Pancreas (tissue), 10 donors: ENCODE results near the gene SPR. TPM values are rescaled to one million over a fixed set of nuclear protein-coding genes. Genes with fewer than 3 reads are reported as not detected.

Source experiments
- ATAC-seq, 4 donors: fragments of 200-7000 bp; cut with Tn5 transposase; one replicate each; pipeline versions ENCODE4 v1.8.0 to v1.9.1; 2020; ENCODE audit warnings: mild to moderate bottlenecking in 4 of 4, moderate library complexity in 4 of 4
- DNase-seq, 6 donors: peaks; one replicate each; pipeline ENCODE4 v3.0.0-alpha.2; 2020
- FAIRE-seq: peaks from 2 replicates; lab custom pipeline; 2012; peaks lifted over from hg19 to GRCh38; lab: Jason Lieb, UNC
- H3K27ac ChIP-seq, 4 donors: fragments of 200-600 bp; sonication (generic); 1 replicate in 3 of 4; 2 replicates in 1 of 4; pipeline versions ENCODE4 v1.5.0 to v1.8.0; 2020
- H3K27me3 ChIP-seq, 4 donors: fragments of 200-600 bp; one replicate each; pipeline ENCODE4 v1.8.0; 2021
- H3K36me3 ChIP-seq, 3 donors: fragments of 200-600 bp; sonication (generic) in 1 of 3; one replicate each; pipeline versions ENCODE4 v1.5.0 to v1.8.0; 2020 to 2021
- H3K4me1 ChIP-seq, 3 donors: fragments of 200-600 bp; one replicate each; pipeline ENCODE4 v1.8.0; 2021
- H3K4me3 ChIP-seq, 4 donors: fragments of 200-600 bp; sonication (generic) in 2 of 4; one replicate each; pipeline versions ENCODE4 v1.5.0 to v1.8.0; 2020 to 2021
- H3K9me3 ChIP-seq, 4 donors: fragments of 200-600 bp; one replicate each; pipeline ENCODE4 v1.8.0; 2021
- whole genome bisulfite sequencing, 2 donors: extraction: QIAGEN DNeasy Blood & Tissue Kit; methylation state at CpG; one replicate each; pipeline ENCODE4 v1.1.7; 2013; 5-methylcytosine and 5-hydroxymethylcytosine counted together
- intact Hi-C, 3 donors: fragments of 100-400 bp; cut with DNase I; formaldehyde crosslinking; loops; one replicate each; pipeline versions ENCODE4 v1.11.1 to v1.14.2; 2022
- polyA plus RNA-seq, 2 donors: library from polyadenylated mRNA; stranded (reverse); fragments of 200-250 nt; gene quantifications; one replicate each; pipeline ENCODE4 v1.2.3, GENCODE V29; 2013
- total RNA-seq, 6 donors: library from RNA; stranded (reverse); fragmentation: NEBNext Ultra II Directional in 4 of 6; extraction: Animal tissue kit (Norgen Biotek cat#: 25700) in 4 of 6; gene quantifications; one replicate each; pipeline versions ENCODE4 v1.2.1 to v1.2.4, GENCODE V29; 2021 to 2023
- TF ChIP-seq, protein P1 (sequence below), 4 donors: fragments of 200-600 bp; sonication (generic) in 3 of 4; IDR thresholded peaks; one replicate each; pipeline versions ENCODE4 v1.5.0 to v1.8.0; 2021; ENCODE audit warnings: antibody characterized with exemption in 4 of 4
- donor health status: healthy with polysubstance abuse.
- donor health status: DM: no; HTN: no; CAD: no; lungs with moderate emphysema.
- donor health status: DM: no; HTN: no; CAD: no.
- donor health status: control.
- donor health status: control.
- donor health status: Bipolar disorder and iron deficiency.
- donor health status: DM: yes; HTN: yes; CAD: no.
- donor health status: DM: no; HTN: no; CAD: no.
- donor health status: DM: no; HTN: no; CAD: no.
- donor health status: DM: yes; HTN: yes; CAD: no.

SPR gene
- total and polyA plus RNA-seq, 8 donors = 31.3 to 47.8 (median 38.7) TPM

DNA sequence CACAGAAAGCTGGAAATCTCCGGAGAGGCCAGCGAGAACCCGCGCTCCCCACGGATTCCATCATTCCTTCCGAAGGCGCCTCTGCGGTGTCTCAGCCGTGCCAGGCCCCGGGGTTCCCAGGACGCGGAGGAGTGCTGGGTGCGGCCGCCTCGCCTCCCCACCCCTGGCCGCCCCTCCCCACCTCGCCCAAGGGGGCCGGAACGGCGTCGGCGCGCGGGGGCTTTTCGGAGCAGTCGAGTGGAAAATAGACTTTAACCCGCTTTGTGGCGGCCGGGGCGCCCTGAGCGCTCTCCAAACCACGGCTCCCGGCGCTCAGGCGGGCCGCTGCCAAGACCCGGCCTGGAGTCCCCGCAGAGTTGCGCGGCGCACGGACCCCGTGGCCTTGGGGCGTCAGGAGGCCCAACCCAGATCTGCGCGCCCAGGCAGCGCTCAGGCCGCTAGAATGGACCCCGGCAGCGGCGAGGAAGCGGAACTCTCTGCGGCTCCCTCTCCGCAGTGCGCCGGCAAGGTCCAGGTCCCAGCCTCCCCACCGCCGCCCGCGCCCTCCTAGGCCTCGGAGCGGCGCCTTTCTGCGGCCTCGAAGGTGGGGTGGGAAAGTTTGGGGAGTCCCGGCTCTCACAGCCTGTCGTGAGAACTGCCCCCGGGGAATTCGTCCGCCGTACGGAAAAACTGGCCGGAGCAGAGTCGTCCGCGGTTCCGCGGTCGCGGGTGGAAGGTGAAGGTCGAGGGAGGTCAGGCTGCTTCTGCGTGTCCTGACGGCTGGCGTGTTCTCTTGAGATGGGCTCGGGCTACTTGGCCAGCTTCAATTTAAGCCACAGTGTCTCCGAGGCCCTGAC is 28.9 kb downstream of the SPR start:
- ATAC-seq = peak; percentile 82 to 88 (median 84)
- Histone ChIP-seq H3K9me3 (no peaks in the 10 kb centered on the region), H3K36me3 (no peaks in the 10 kb centered on the region), H3K27ac (no peak overlapping the region), H3K4me3 (peak overlapping the region; percentile 14 to 63 (median 38)), H3K27me3 (peaks cover 0 to 48% (median 15%) of the 10 kb centered on the region in 4 donors), H3K4me1 (peaks cover 4 to 8% (median 7%) of the 10 kb centered on the region in 3 donors)
- FAIRE-seq = no peak
- 6 to 7% methylated on average over 67 to 86 of the region's 86 CpGs for WGBS, 2 donors
- peak; percentile 62 to 91 (median 74) for DNase-seq
- TF ChIP-seq, protein P1, sequence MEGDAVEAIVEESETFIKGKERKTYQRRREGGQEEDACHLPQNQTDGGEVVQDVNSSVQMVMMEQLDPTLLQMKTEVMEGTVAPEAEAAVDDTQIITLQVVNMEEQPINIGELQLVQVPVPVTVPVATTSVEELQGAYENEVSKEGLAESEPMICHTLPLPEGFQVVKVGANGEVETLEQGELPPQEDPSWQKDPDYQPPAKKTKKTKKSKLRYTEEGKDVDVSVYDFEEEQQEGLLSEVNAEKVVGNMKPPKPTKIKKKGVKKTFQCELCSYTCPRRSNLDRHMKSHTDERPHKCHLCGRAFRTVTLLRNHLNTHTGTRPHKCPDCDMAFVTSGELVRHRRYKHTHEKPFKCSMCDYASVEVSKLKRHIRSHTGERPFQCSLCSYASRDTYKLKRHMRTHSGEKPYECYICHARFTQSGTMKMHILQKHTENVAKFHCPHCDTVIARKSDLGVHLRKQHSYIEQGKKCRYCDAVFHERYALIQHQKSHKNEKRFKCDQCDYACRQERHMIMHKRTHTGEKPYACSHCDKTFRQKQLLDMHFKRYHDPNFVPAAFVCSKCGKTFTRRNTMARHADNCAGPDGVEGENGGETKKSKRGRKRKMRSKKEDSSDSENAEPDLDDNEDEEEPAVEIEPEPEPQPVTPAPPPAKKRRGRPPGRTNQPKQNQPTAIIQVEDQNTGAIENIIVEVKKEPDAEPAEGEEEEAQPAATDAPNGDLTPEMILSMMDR (IDR thresholded peaks at IDR 0.05) = no peak
- intact Hi-C loops = no loop called here

DNA sequence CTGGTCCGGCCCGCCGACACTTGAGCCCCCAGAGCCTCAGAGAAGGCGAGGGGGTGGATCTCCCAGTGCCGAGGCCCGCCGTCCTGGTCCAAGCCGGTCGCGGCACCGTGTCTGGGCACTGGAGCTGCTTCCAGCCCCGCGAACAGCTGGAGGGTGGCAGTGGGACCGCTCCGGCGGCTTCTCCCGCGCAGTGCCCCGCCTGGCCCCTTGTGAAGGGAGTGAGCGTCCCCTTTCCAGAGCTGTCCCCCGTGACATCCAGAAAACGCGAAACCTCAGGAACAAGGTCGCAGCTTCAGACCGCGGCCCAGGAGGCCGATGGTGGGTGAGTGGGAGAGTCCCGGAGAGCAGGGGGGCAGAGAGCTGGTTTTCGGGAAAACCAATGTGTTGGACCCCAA is 29.5 kb downstream of the SPR start:
- Histone ChIP-seq H3K27me3 (peaks cover 0 to 47% (median 14%) of the 10 kb centered on the region in 4 donors), H3K4me3 (peak overlapping the region; percentile 27 to 63 (median 42)), H3K4me1 (peaks cover 4 to 8% (median 7%) of the 10 kb centered on the region in 3 donors), H3K27ac (no peak overlapping the region), H3K9me3 (no peaks in the 10 kb centered on the region), H3K36me3 (no peaks in the 10 kb centered on the region)
- peak in 3 of 4 donors; percentile 3 to 29 (median 12) for ATAC-seq
- whole genome bisulfite sequencing, 2 donors = 19 to 20% methylated on average over 27 to 29 of the region's 29 CpGs
- intact Hi-C loops = no loop called here
- TF ChIP-seq, protein P1 (IDR thresholded peaks at IDR 0.05) = no peak
- FAIRE-seq = no peak
- no peak for DNase-seq

DNA sequence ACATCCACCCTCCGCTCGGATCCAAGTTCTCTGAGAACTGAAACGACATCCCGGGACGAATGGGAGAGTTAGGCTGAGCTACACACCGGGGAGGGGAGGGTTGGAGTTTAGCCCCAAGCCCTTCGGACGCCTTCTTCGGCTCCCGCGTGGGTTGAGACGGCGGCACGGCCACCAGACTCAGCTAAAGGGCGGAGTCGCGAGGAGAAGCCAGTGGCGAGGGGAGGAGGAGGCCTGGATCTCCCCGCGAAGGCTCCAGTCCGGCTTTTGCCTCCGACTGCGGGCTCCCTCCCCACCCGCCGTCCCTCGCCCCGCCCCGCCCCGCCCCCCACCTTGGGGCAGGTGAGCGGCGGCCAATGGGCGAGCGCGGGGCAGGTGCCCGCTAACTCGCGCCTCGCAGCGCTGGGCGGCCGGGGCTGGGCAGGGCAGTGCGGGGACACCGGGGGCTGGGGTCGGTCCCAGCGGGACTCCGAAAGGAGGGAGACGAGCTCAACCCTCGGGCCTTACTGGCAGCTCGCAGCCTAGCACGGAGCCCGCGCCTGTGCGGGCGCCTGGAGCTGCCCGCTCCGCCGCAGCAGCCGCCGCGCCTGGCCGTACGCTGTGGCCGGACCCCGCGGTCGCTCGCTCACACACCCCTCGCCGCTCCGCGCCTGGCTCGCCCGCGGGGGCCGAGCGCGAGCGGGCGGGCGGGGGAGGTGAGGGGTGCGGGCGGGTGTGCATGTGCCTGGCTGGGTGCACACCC is 30.1 kb downstream of the SPR start, which contains the start of gene EMX1:
TSS of gene EMX1 (plus strand) at position 382 of the 739 bp plus-strand sequence. CDS start at position 716, 334 bp downstream.
- WGBS, 2 donors = 1% methylated on average over 38 to 82 of the region's 82 CpGs
- DNase-seq (peak; percentile 80 to 90 (median 84)), FAIRE-seq (no peak), ATAC-seq (peak; percentile 86 to 92 (median 90))
- intact Hi-C loops = no loop called here
- H3K36me3 ChIP-seq = no peaks in the 10 kb centered on the region
- H3K9me3 ChIP-seq = no peaks in the 10 kb centered on the region
- peaks cover 4 to 8% (median 7%) of the 10 kb centered on the region in 3 donors for H3K4me1 ChIP-seq
- H3K4me3 ChIP-seq = peak within 1 kb of the TSS; percentile 27 to 63 (median 42)
- TF ChIP-seq, protein P1 (IDR thresholded peaks at IDR 0.05) = no peak
- no peak within 1 kb of the TSS for H3K27ac ChIP-seq
- peaks cover 0 to 47% (median 13%) of the 10 kb centered on the region in 4 donors for H3K27me3 ChIP-seq

DNA sequence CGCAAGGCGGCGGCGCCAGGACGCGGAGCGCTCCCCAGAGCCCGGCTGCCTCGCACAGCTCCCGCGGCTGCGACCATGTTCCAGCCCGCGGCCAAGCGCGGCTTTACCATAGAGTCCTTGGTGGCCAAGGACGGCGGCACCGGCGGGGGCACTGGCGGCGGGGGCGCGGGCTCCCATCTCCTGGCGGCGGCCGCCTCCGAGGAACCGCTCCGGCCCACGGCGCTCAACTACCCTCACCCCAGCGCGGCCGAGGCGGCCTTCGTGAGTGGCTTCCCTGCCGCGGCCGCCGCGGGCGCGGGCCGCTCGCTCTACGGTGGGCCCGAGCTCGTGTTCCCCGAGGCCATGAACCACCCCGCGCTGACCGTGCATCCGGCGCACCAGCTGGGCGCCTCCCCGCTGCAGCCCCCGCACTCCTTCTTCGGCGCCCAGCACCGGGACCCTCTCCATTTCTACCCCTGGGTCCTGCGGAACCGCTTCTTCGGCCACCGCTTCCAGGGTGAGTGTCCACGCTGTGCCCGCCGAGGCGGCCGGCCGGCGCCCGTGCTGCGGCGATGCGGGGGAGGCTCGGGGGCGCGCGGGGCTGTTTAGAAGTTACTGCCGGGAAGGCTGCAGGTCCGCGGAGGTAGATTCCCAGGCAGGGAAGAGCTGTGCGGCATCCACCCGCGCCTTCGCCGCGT is 30.8 kb downstream of the SPR start:
- Histone ChIP-seq H3K4me1 (peaks cover 4 to 8% (median 7%) of the 10 kb centered on the region in 3 donors), H3K4me3 (peak overlapping the region; percentile 27 to 63 (median 42))

More for the DNA sequence above, 30.8 kb downstream of the SPR start:
- peak in 1 of 6 donors; percentile 71 for DNase-seq
- 2% methylated on average over 88 to 89 of the region's 89 CpGs for WGBS, 2 donors
- Histone ChIP-seq H3K9me3 (no peaks in the 10 kb centered on the region), H3K27me3 (peaks cover 0 to 55% (median 13%) of the 10 kb centered on the region in 4 donors), H3K36me3 (no peaks in the 10 kb centered on the region), H3K27ac (no peak overlapping the region)
- FAIRE-seq = no peak
- ATAC-seq = peak in 1 of 4 donors; percentile 5
- intact Hi-C loops = no loop called here
- TF ChIP-seq, protein P1 (IDR thresholded peaks at IDR 0.05) = no peak
